Fibroblast of skin of scalp (primary cell): Measurements from ENCODE around the gene RB1.

Source experiments
- DNase-seq: peaks from one replicate; pipeline ENCODE4 v3.0.0-alpha.2; 2013

RB1 gene

DNA sequence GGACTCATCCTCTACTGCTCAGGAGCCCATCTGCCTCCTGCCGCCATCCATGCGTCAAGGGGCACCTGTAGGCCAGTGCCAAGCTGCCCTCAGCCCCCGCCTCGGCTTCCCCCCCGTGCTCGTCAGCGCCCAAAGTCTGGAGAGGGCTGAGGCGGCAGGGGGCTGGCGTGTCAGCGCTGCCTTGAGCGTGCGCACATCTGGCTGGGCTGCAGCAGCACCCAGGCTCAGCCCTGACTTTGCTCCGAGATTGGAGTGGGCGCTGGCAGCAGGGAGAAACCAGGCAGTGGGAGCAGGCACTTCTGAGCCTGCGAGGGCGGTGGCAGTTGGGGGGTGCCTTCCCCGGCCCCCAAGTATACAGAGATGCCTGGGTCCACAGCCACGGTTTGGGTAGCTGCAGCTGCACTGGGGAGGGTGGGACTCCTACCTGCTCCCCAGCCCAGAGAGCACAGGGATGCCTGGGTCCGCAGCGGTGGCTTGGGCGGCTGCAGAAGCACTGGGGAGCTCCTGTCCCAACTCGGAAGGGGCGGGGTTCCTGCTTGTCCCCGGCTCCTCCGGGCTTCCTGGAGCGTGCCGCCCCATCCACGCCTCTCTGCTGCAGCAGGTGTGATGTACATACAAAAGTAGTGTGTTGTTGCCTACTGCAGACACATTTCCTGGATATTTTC is 154.2 kb downstream of the RB1 start:
- no peak for DNase-seq

DNA sequence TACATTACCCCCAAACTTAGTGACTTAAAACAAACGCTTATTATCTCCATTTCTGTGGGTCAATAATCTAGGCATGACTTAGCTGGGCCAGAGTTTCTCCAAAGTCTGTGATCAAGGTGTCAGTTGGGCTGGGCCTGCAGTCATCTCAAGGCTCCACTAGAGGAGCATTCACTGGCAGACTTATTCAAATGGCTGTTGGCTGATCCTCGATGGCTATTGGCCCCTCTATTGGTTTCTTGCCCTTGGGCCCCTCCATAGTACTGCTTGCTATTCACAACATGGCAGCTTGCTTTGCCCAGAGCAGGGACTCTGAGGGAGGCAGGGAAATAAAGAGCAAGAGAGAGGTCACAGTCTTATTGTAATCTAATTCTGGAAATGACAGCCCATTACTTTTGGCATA is 171.7 kb downstream of the RB1 start:
- no peak for DNase-seq

DNA sequence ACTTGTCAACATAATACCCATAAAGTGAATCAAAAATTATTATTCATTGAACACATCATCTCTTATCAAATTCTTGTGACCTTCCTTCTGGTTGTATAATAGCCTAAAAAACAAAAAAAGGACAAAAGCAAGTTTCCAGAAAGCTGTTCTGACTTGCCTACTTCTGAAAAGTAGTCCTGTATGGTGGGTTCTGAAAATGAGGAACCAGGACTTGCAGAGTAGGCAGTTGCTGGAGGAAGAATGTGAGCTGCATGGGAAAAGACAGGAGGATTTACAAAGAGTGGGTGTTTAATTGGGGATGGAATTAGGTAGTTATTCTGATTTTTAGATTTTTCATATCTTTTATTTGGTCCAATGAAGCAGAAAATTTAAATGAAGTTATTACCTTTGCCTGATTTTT is 172.7 kb downstream of the RB1 start:
- no peak for DNase-seq

DNA sequence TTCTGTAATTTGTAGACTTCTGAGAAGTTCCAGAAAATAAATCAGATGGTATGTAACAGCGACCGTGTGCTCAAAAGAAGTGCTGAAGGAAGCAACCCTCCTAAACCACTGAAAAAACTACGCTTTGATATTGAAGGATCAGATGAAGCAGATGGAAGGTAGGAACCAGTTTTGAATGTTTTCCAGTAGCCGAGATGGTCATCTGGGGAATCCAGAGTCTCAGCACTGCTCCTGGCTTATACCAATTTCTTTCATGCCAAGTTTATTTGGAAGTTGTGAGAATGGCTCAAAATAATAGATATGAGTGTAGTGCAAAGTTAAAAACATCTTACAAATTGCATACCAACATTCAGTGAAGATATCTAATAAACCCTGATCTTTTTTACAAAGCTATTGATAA is 173.1 kb downstream of the RB1 start:
- DNase-seq: no peak

DNA sequence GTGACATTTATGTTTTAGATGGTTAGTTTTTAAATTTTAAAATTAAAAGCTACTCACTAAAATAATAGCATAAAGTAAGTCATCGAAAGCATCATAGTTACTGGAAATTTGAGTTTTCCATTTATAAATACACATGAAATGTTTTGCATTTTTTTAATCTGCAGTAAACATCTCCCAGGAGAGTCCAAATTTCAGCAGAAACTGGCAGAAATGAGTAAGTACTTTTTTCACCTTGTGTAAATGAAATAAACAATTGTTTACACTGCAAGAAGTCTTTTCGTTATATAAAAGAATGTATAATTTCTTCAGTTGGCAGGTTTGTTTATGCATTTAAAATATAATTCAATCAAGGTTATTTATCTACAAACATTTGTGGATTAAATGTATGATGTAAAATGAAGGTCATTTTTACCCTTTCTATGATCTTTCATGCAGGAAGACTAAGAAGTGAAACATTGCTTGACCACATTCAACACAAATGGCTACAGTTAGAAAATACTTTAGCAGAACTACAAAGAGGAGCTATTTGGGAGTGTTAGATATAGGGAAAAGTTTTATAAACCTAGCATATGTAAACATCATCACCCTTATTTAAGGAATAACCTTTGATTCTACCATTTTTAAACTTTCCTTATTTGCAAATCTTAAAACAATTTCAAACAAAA is 173.8 kb downstream of the RB1 start:
- no peak for DNase-seq

DNA sequence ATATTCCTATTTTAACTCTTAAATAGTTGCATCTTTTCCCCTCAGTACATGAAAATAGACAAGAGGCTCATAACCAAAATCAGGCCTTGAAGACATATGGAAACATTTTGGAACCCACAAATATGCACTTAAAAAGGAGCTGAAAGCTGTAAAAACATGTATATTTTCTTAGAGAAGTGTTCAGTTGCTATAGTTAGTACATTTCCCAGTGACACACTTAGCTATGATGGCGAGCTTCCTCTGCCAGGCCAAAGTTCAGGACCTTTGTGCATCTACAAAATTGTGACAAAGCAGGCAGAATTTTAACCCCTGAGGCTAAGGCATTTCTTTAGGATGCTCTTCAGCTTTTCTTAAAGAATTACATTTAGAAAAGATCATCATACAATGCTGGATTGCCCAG is 174.8 kb downstream of the RB1 start:
- DNase-seq: peak; percentile 62

DNA sequence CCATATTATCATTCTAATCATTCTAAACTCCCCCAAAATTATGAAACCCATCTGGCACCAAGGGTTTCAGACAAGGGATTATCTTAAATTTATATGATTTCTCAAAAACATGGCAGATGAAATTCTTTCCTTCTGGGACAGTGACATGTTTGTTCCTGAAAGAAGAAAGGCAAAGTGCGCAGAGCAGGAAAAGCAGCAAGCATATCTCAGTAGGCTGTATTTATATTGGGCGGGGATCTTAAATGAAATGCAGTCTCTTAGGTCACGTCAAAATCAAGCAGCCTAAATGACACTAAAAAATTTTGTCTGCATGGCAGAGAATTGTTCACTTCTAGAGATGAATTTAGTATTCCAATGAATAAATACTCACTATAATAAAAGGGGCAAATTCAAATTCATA is 180.0 kb downstream of the RB1 start:
- DNase-seq: no peak

DNA sequence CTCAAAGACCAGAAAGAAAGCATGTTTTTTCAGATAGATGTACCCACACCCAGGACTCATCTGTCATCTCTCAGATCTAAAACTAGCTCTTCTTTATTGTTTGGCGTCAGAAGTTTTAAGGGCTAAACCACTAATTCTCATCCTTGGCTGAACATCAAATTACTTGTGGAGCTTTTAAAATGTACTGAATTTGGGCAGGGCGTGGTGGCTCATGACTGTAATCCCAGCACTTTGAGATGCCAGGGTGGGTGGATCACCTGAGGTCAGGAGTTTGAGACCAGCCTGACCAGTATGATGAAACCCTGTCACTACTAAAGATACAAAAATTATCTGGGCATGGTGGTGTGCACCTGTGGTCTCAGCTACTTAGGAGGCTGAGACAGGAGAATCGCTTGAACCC is 181.9 kb downstream of the RB1 start:
- no peak for DNase-seq

DNA sequence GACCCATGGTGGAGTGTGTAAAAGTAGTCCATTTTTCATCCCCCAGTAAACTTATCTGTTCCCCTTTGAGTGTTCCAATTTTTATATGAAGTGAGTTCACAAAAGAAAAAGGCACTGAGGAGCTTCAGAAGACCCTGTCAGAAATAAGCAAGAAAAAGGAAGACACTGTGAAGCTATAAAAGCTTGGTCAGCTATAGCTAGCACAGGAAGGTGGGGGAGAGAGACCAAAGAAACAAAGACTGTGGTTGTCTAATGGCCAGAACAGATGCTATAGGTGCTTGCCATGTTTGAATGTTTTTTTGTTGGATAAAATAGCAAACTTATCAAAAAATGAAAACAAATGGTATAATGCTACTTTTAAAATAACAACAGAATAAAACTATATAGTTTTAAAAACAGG is 182.8 kb downstream of the RB1 start:
- no peak for DNase-seq

DNA sequence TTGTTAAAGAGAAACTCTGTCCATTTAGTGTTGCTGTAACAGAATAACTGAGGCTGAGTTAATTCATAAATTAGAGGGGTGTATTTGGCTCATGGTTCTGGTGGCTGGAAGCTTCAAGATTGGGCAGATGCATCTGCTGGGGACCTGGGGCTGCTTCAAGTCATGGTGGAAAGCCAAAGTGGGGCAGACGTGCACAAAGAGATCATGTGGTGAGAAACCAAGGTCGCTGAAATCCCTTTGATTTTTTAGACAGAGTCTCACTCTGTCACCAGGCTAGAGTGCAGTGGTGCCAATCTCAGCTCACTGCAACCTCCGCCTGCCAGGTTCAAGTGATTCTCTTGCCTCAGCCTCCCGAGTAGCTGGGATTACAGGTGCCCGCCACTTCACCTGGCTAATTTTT is 183.3 kb downstream of the RB1 start:
- DNase-seq: no peak

DNA sequence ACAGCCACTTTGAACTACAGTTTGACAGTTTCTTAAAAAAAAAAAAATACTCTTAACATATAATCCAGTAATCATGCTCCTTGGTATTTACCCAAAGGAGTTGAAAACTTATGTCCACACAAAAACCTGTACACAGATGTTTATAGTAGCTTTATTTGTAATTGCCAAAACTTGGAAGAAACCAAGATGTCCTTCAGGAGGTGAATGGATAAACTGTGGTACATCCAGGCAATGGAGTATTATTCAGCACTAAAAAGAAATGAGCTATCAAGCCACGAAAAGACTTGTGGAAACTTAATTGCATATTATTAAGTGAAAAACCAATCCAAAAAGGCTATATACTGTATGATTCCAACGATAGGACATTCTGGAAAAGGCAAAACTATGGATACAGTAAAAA is 184.4 kb downstream of the RB1 start:
- no peak for DNase-seq

DNA sequence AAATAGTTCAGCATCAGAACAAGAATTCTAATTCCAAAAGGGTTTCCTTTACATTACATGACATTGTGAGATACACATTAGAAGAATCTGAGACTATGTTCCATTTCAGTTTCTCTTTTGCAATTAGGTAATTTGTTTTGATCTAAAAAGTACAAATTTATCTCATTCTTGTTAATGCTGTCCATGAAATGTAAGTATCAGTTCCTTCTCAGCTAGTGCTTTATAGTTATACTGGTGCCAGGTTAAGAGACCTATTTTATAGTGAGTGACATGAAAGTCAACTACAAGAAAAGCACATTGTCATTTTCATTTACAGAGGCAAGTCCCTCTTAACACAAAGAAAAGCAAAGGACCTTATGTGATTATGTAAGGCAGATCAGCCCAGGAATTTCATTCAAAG is 185.4 kb downstream of the RB1 start:
- DNase-seq: no peak

DNA sequence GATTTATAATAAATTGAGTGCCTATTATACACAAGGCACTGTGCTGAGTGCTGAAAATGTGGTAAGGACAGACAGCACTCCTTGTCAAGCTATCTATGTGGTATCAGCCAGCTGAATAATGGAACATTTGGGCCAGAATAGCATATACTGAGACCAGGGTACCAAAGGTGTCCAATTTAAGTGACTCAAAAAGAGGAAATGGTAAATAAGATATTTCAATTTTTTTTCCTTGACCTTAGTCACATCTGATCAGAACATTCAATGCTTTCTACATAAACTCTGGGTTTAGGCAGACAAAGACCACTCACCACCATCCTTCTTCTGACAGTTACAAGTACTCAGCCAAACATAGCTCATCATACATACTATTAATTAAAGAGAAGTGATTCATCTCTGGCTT is 186.1 kb downstream of the RB1 start:
- no peak for DNase-seq

DNA sequence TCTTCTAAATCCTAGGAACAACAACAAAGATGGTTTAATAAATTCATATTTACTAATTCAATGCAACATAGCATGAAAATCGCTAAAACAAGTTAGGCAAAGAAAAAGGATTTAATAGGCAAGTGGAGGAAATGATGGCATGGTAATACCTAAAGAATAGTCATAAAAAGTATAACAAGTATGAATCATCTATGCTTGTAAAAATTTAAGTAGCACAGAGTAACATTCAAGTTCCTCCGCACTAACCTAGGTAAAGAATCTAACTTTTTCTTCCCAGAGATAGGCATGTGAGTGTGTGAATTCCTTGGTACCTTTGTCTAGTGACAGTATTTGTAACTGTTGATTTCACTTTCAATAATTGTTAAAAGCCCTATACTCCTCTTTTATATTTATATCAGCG is 186.7 kb downstream of the RB1 start:
- DNase-seq: no peak

DNA sequence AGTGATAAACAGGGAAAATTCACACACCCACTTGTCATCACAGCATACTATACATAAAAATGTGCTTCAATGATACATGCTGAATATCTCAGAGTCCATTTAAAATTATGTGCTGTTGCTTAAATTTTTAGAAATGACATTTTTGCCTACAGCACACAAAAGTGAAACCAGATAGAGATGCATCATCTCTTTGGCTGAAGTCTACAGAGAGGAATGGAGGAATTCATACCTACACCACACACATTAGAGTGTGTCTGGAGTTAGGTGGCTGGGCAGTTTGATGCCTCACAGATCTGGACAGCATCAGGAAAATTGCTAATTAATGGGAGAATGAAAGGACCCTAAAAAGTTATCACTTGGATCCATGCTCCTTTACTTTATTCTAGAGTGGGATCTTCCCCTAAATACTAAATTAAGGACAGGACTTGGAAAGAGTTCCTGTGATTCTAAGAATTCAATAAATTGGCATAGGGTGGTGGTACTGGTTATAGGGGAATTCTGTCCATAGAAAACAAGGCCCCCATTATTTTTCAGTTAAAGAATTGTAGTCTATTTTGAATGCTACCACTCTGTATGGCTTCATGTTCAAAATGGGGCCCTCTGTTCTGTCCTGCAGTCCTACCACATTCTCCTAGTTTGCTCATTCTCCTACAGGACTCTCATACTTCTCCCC is 188.0 kb downstream of the RB1 start:
- peak; percentile 12 for DNase-seq

DNA sequence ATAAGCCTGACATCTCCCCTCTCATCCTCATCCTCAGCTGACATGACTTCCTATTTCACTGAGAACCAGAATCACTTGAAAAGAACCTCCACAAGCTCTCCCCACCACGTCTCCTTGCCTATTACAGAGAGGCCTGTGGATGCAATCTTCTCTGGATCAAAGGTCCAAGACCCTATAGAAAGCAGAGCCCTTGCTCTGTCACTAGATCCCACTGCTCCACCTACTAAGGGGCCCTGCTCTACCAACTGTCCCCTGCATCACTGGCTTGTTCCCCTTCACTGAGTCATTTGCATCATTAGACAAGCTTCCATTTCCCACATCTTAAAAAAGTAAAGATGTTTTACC is 188.5 kb downstream of the RB1 start:
- DNase-seq: no peak

DNA sequence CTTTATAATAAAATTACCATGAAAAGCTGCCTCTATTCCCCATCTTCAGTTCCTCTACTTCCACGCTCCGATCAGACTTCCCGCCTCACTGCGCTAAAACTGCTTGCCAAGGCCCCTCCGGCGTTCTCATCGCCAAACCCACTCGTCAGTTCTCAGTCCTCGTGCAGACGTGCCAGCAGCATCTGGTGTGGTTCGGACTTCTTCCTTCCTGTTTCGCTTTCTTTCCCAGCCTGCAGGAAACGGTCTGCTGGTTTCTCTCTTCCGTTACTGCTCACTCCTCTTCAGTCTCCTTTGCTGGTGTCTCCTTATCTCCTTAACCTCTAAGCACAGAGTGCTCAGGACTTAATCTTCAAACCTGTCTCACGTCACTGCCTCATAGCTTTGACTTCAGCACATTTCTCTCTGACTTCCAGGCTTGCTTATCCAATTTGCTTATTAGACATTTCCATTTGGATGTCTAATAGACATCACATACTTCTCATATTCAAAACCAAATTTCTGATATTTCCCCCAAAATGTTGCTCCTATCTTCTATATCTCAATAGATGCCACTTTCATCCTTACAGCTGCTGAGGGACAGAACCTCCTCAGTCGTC is 189.0 kb downstream of the RB1 start:
- peak; percentile 25 for DNase-seq

DNA sequence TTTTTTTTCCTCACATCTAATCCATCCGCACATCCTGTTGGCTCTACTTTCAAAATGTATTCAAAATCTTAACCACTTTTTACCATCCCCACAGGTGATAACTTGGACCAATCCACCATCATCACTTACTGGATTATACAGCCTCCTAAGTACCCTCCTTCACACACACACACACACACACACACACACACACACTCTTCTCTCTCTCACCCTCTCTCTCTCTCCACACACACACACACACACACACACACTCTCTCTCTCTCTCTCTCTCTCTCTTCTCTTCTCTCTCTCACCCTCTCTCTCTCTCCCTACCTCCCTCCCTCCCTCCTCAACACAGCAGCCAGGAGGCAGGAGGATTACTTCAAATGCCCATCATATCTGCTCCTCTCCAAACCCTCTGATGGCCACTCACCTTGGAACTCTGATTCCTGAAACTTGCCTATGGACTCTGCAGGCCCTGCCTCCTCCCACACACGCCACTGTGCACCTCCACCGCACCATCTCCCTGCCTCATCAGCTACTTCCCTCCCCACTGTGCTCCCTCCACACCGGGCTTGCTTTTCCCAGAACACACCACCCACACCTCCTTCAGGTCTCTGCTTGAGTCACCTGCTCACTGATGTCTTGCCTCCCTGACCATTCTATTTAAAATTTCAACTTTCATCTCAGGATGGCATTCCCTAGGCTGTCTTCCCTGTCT is 189.7 kb downstream of the RB1 start:
- no peak for DNase-seq

DNA sequence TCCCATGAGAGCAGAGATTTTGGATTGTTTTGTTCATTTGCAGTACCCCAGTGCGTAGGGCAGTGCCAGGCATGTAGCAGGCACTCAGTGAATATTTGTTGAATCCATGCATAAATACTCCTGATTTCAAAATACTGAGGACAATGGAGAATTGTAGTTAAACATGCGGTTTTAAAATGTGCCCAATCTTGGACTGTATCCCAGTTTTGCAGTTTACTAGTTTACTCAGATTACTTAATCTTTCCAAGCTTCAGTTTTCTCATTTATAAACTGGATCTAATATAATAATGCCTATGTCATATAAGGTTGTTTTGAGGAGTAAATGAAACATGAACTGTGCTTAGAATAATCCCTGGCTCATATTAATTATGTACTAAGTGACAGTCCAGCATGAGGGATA is 190.3 kb downstream of the RB1 start:
- no peak for DNase-seq

DNA sequence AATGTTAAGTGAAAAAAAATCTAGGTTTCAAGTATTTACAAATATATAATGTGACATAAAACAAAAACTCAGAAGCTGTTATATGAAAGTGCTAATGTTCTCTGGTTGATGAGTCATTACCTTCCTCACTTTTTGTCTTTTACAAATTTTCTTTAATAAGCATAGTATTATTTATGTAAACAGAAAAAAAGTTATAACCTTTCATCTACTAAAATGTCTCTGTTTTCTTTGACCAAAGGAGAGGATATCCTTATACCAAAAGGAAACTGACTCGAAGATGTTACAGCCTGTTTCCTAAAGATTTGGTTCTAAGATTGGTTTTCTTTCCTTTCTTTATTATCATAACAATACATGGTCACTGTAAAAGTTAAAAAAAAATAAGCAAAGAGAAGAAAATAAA is 191.3 kb downstream of the RB1 start:
- no peak for DNase-seq

DNA sequence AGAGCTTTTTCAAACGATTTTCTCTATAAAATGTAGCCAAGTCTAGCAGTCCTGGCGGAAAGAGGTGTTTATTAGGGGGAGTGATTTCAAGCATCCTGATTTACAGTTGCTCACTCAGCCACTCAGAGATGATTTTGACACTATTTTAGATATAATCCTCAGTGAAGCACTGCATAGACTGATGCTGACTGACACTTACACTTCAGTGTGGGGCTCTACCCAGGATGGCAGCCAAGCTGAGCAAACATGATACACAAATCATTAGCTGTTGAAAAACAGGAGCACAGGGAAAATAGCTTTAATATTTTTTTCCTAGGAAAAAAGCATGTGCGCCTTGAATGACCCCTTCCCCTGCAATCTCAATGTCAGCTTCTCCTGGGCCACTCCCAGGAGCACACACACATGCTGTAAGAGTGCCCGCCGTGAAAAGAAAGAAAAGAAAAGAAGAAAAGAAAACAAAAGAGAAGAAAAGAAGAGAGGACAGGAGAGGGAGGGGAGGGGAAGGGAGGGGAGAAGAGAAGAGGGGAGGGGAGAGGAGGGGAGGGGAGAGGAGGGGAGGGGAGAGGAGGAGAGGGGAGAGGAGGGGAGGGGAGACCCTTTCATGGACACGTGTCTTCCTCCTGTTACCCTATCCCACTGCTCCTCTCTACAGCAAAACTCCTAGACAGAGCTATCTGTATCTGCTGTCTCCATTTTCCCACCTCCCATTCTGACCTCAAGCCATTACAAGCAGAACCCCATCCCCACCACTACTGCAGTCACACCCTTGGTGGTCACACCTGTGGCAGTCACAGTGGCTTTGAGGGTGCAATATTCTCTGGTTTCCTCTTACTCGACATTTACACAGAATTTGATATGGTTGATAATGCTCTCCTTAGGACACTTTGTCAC is 193.0 kb downstream of the RB1 start:
- no peak for DNase-seq

DNA sequence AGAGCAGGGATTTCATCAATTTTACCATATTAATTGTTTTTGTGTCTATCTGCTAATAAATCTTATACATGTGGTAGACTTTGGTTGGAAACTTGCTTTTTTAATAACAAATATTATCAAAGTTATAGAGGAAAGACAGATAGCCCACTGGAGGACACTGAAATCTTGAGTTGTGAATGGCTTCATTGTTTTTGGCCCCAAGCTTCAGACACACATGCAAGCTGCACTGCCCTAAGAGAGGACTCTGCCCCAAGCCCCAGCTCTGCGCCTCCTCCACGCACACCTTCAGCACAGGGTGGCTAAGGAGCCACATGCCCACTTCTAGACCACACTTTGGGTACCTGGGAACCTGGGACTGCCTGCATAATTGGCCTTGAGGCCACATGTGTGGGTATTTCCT is 194.1 kb downstream of the RB1 start:
- DNase-seq: no peak
